Activated T-helper 1 cell treated with anti-CD3 and anti-CD28 coated beads, Interleukin-12 subunit alpha, Interleukin-12 subunit beta, Interleukin-2, Interleukin-4 antibody, amounts not matched to agents 30 ng/mL and 10 ng/mL and 1 ng/mL, durations not matched to agents 14 hours and 24 hours and 36 hours (primary cell): ENCODE measurements around the gene ATF4. TPM values are rescaled to one million over a fixed set of nuclear protein-coding genes. Genes with fewer than 3 reads are reported as not detected.

Experiments used
- DNase-seq: peaks from one replicate; pipeline ENCODE4 v3.0.0; 2021; ENCODE audit warnings: low spot score
- H3K27ac Mint-ChIP-seq: one replicate; pipeline ENCODE4 v1.8.0; 2021; ENCODE audit warnings: mild to moderate bottlenecking, mixed read lengths
- H3K27me3 Mint-ChIP-seq: one replicate; pipeline ENCODE4 v1.8.0; 2022; ENCODE audit warnings: mild to moderate bottlenecking, moderate library complexity, mixed read lengths; ENCODE audit not compliant: insufficient read depth
- H3K36me3 Mint-ChIP-seq: one replicate; pipeline ENCODE4 v1.8.0; 2021; ENCODE audit warnings: low read depth, mixed read lengths
- H3K4me1 Mint-ChIP-seq: one replicate; pipeline ENCODE4 v1.8.0; 2021; ENCODE audit warnings: low read depth, mixed read lengths
- H3K4me3 Mint-ChIP-seq: one replicate; pipeline ENCODE4 v1.8.0; 2021; ENCODE audit warnings: mild to moderate bottlenecking, moderate library complexity, mixed read lengths
- H3K9me3 Mint-ChIP-seq: one replicate; pipeline ENCODE4 v1.8.0; 2021; ENCODE audit warnings: mixed read lengths
- intact Hi-C: fragments of 100-400 bp; cut with micrococcal nuclease; formaldehyde crosslinking; loops from one replicate; pipeline ENCODE4 v1.15.1; 2024
- total RNA-seq: library from RNA; stranded (reverse); gene quantifications from 2 replicates; pipeline ENCODE4 v1.2.3, GENCODE V29; 2022

The ATF4 gene
- total RNA-seq, 1 donor from 2014 or later = 387 TPM

DNA sequence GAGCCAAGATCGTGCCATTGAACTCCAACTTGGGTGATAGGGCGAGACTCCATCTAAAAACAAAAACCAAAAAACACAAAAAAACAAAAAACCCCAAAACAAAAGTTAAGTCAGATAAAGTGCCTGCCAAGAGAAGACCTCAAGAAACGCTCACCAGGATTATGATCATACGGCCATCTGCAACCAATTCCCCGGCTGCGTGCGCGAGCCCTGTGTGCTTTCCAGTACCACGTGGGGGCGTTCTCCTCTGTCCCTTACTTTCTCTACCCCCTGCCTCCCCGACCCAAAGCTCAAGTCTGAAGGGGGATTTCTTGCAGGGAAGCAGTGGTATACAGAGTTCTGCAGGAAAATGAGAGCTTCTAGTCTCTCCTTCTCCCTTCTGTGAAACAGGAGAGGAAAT lies 22.7 kb downstream of the ATF4 start:
- Mint-ChIP-seq H3K27me3 (peaks cover 24% of the 10 kb centered on the region), H3K27ac (no peak overlapping the region), H3K9me3 (no peaks in the 10 kb centered on the region), H3K36me3 (no peaks in the 10 kb centered on the region), H3K4me3 (no peak overlapping the region), H3K4me1 (peaks cover 14% of the 10 kb centered on the region)
- intact Hi-C loops = no loop called here
- no peak for DNase-seq

DNA sequence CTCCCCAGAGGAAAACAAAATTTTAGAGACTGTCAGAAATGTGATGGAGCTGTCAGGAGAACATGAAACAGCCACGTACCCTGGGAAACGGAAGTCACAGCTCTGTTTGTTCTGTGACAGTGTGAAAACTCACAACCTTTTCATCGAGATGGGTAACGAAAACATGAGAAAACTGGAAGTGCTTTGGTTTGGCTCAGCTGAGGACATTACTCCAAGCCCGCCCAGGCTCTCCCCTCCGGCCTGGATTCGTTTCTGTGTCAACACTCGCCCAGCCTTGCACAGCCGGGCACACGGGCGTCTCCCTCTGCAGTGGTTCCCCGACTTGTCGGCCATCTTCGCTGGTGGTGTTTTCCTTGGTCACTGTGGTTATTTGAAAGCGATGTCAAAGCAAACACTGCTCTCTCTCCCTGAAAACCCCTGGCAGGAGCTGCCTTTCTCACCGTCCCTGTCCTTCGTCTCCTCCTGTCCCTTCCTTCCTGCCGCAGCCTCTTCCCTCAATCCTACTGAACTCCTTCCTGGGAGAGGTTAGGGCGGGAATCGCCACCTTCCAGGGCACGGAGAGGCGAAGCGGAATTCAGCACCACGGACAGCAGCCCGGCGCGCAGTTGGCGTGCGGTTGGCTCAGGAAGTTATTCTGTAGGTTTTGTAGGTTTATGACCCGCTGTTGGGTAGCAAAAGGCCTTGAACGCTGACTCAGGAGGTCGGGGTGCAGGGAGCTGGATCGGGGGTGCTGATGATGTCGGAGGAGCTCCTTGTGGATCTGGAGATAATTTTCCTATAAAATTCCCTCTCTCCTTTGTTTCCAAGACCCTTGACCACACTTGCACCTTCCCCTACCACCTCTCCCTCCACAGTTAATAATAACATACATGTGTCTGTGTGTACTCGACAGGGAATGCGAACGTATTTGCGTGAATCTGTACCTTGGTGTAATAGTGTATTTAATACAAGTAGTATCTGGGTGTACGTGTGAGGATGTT lies 25.3 kb downstream of the ATF4 start:
- Mint-ChIP-seq H3K36me3 (no peaks in the 10 kb centered on the region), H3K9me3 (no peaks in the 10 kb centered on the region), H3K4me1 (peaks cover 14% of the 10 kb centered on the region), H3K27me3 (peaks cover 28% of the 10 kb centered on the region), H3K4me3 (no peak overlapping the region), H3K27ac (no peak overlapping the region)
- DNase-seq = no peak
- intact Hi-C loops = no loop called here

DNA sequence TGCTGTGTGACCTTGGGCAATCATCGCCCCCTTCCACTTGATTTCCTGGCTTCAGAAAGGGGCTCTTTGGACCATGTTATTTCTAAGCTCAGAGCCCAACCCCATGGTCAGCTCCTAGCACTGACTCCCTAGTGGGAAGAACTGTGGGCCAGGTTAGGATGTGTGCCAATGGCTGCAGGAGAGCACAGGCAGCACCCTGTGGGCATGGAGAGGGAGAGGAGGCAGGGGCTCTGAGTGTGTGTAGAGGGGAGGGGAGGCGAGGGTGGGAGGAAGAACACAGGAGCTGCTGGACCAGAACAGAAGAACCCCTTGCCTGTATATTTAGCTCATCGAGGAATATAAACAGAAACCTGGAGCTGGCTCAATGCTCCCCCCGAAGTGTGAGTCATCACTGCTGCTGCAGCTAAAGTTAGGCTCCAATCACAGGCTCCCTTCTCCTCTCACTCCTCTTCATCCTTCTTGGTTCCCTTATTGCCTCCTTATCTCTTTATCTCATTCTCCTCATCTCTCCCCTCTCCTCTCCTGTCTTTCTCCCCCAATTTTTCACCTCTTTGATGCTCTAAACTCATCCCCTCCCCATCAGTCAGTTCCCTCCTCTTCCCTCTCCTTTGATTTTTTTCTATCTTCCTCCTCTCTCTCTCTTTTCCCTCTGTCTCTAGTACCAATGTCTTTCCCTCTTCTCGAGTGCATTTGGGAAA lies 26.7 kb downstream of the ATF4 start:
- DNase-seq = no peak
- Mint-ChIP-seq H3K9me3 (no peaks in the 10 kb centered on the region), H3K27ac (no peak overlapping the region), H3K4me1 (peaks cover 14% of the 10 kb centered on the region), H3K27me3 (peaks cover 31% of the 10 kb centered on the region), H3K4me3 (no peak overlapping the region), H3K36me3 (no peaks in the 10 kb centered on the region)
- intact Hi-C loops = no loop called here

DNA sequence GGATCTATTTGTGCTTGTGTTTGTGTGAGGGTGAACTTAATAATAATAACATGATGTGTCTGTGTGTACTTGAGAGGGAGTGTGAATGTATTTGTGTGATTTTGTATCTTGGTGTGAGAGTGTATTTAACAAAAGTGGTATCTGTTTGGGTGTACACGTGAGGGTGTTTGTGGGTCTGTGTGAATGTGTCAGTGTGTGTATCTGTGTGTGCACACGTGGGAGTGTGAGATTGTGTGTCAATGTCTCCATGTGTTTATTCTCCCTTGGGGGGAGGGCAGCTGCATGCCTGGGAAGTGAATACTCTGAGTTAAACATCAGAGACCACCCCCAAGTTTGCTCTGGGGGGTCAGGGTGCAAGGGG lies 27.2 kb downstream of the ATF4 start:
- DNase-seq = no peak
- Mint-ChIP-seq H3K27ac (no peak overlapping the region), H3K9me3 (no peaks in the 10 kb centered on the region), H3K4me1 (peaks cover 14% of the 10 kb centered on the region), H3K4me3 (no peak overlapping the region), H3K36me3 (no peaks in the 10 kb centered on the region), H3K27me3 (peaks cover 29% of the 10 kb centered on the region)
- intact Hi-C loops = no loop called here

DNA sequence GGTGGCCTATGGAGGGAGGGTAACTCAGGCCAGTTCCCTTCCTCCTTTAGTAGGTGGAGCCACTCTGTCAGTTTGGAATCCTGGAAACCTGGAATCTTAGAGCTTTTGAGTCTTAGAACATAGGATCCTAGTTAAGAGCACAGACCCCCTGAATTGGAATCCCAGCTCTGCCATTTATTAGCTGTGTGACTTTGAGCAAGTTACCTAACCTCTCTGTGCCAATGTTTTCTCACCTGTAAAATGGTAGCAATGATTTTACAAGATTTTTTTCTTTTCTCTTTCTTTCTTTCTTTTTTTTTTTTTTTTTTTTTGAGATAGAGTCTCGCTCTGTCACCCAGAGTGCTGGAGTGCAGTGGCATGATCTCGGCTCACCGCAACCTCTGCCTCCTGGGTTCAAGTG lies 33.1 kb downstream of the ATF4 start:
- Mint-ChIP-seq H3K4me3 (no peak overlapping the region), H3K27ac (no peak overlapping the region), H3K9me3 (no peaks in the 10 kb centered on the region), H3K27me3 (peaks cover 30% of the 10 kb centered on the region), H3K4me1 (no peaks in the 10 kb centered on the region), H3K36me3 (no peaks in the 10 kb centered on the region)
- intact Hi-C loops = no loop called here
- no peak for DNase-seq

DNA sequence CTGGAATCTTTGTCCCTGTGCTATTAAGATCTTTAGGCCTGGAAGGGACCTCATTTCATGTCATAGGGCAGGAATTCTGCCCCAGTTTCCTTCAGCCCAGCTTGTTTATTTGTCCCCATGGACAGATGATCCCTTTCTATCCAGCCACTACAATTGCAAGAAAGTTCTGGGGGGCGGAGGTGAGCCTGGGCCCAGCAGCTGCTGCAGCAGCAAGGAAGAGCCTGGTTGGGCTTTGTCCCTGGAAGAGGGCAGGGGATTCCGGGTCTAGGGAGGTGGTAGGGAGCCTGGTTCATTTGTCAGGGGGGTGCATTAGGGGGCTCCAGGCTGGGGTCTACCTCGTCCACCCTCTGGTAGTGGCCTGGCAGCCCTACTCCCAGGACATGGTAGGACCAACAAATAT lies 33.8 kb downstream of the ATF4 start:
- no peak overlapping the region for H3K27ac Mint-ChIP-seq
- DNase-seq = no peak
- H3K9me3 Mint-ChIP-seq = no peaks in the 10 kb centered on the region
- no peak overlapping the region for H3K4me3 Mint-ChIP-seq
- intact Hi-C loops = no loop called here
- H3K36me3 Mint-ChIP-seq = no peaks in the 10 kb centered on the region
- H3K4me1 Mint-ChIP-seq = no peaks in the 10 kb centered on the region
- H3K27me3 Mint-ChIP-seq = peaks cover 33% of the 10 kb centered on the region

DNA sequence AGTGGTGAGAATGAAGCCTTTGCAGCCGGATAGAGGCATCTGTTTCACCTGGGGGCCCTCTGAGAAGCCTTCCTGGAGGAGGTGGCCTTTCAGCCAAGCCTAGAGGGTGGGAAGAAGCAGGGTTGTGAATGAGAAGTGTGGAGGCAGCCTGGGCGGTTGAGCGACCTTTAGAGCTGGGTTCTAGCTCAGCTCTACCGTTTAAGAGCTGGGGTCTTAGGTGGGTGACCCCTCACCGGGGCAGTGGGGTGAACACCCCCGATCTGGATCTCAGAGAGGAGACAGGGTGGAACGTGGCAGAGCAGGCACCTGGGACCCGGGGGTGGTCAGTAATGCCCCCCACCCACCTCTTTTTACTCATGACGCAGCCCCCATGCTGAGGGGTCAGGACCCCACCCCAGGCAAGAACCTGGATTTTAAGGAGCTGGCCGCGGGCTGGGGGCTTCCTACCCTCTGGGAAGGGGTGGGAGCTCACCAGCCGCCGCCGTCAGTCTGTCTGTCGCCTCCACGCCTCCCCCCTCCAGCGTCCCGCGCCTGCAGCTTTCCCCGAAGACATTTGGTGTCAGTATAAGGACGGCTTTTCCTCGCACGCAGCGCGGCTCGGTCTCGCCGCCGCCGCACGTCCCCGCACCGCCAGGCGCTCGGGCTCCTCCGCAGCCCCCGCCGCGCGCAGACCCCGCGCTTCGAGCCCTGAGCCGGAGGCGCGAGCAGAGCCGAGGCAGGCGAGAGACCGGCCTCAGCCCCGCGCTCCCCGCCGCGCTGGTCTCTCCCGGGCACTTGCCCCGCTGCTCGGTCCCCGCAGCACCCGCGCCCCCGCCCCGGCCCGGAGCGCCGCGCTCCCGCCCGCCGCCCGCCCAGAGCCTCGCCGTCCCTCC lies 36.8 kb downstream of the ATF4 start:
- Mint-ChIP-seq H3K9me3 (no peaks in the 10 kb centered on the region), H3K36me3 (no peaks in the 10 kb centered on the region), H3K27ac (no peak overlapping the region), H3K4me3 (peak overlapping the region; percentile 8), H3K27me3 (peaks cover 37% of the 10 kb centered on the region), H3K4me1 (no peaks in the 10 kb centered on the region)
- intact Hi-C loops = loop anchor here (5.0 kb wide), 1 partner anchor 45 kb away; no protein-coding TSS in a partner anchor
- no peak for DNase-seq

DNA sequence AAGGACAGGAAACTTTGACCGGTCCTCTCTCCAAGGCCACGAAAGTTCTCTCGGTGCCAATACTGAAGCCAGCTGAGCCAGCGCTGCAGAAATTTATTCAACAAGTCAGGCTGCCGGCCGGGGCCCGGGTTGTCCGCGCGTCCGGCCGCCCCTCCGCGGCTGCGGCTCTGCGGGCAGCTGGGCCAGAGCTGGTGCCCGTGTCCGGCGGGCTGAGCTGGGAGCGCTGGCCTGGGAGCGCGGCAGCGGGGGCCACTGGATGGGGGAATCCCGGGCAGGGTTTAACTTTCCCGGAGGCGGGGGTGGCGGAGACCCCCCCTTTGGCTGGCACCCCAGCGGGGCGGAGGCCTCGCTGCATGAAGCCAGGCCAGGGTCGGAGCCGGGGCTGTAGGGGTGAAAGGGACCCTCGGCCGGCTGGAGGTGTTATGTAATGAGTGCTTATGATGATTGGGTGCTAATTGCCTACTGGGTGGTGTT lies 37.9 kb downstream of the ATF4 start:
- DNase-seq = no peak
- Mint-ChIP-seq H3K36me3 (no peaks in the 10 kb centered on the region), H3K27ac (no peak overlapping the region), H3K4me1 (no peaks in the 10 kb centered on the region), H3K4me3 (peak overlapping the region; percentile 42), H3K9me3 (no peaks in the 10 kb centered on the region), H3K27me3 (peaks cover 36% of the 10 kb centered on the region)
- intact Hi-C loops = loop anchor here (5.0 kb wide), 1 partner anchor 44 kb away; no protein-coding TSS in a partner anchor

DNA sequence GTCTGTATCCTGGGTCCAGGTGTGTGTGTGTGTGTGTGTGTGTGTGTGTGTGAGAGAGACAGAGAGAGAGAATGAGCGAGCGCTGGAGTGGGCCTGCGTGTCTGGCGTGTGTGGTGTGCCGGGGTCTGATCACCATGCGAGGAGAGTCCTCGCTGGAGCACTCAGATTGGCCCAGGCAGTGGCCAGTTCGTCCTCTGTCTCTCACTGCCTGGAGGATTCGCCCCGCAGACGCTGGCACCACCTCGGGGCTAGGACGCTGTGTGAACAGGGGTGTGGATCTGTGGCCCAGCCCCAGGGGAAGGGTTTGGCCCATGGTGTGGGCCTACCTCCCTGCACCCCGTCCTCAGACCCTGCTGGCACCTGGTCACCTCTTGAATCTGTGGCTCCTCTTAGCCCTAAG lies 38.6 kb downstream of the ATF4 start:
- Mint-ChIP-seq H3K27ac (no peak overlapping the region), H3K27me3 (peaks cover 36% of the 10 kb centered on the region), H3K9me3 (no peaks in the 10 kb centered on the region), H3K4me3 (no peak overlapping the region), H3K4me1 (no peaks in the 10 kb centered on the region), H3K36me3 (no peaks in the 10 kb centered on the region)
- intact Hi-C loops = loop anchor here (5.0 kb wide), 1 partner anchor 43 kb away; no protein-coding TSS in a partner anchor
- DNase-seq = no peak

DNA sequence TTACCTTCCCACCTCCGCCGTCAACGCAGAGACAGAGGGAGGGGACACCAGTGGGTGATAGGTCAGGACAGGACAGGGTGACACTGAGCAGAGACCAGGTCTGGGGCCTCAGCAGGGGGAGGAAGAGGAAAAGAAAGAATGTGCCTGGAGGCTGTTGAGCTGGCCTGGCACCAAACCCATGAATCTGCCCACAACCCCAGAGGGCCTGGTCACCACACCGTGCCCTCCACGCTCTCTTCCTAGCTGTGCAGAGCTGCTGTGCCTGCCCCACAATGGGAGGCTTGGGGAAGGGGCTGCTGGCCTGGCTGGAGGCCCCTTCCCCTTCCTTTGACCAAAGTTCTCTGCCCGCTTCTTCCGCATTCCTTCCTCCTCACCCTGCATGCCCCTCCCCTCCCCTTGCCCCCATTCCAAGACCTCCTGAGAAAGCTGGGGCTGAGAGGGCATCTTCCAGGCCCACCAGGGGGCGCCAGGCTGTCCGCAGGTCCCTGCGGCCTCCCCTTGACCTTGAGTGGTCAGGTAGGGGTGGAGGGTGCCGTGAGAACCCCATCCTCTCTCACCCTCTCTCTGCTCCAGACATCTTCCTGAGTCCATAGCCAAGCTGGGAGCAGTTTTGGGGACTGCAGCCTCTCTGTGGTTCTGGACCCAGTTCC lies 39.2 kb downstream of the ATF4 start:
- no peak overlapping the region for H3K4me3 Mint-ChIP-seq
- no peak overlapping the region for H3K27ac Mint-ChIP-seq
- H3K27me3 Mint-ChIP-seq = peaks cover 31% of the 10 kb centered on the region
- H3K4me1 Mint-ChIP-seq = no peaks in the 10 kb centered on the region
- intact Hi-C loops = loop anchor here (5.0 kb wide), 1 partner anchor 43 kb away; no protein-coding TSS in a partner anchor
- H3K9me3 Mint-ChIP-seq = no peaks in the 10 kb centered on the region
- no peak for DNase-seq
- H3K36me3 Mint-ChIP-seq = no peaks in the 10 kb centered on the region

DNA sequence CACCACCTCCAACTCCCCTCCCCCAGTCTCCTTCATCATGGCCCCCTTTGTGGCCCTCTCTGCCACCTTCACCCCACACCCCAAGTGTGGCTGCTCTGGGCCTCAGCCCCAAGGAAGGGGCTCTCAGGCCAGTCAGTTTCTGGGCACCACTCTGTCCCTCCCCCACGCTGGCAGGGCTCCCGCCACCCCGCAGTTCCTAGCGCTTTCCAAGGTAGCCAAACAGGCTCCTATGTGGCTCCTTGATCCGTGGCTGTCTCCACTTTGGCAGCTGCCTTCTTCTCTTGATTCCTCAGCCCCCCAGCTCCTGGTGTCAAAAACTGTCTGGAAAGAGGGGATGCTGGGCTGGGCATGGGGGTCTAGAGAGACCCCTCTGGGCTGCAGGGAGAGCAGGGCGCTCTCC lies 39.8 kb downstream of the ATF4 start:
- Mint-ChIP-seq H3K27me3 (peaks cover 31% of the 10 kb centered on the region), H3K9me3 (no peaks in the 10 kb centered on the region), H3K36me3 (no peaks in the 10 kb centered on the region), H3K4me3 (no peak overlapping the region), H3K4me1 (no peaks in the 10 kb centered on the region), H3K27ac (no peak overlapping the region)
- no peak for DNase-seq
- intact Hi-C loops = no loop called here

DNA sequence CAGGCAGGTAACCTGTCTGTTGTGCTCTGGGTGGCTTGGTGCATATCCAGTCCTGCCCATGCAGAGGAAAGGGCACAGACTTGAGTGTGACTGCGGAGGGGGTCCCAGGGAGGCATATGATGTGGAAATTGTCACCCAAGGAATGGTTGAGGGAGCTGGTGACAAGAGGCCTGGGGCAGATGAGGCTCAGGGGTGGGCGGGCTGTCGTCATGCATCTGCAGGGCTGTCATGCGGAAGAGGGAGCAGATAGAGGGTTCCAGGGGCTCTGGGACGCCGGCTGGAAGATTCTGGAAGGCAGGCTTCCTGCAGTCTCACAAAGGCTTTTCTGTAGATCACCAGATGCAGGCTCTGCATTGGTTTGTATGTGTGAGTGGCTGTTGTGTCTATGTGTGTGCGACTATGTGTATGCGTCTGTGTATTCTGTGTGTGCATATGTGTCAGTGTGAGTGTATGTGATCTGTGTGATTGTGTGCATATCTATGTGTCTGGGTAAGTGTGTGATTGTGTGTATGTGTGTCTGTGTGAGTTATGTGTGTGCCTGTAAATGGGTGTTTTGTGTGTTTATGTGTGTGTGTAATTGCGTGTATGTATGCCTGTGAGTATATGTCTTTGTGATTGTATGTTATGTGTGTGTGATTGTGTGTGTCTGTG lies 42.6 kb downstream of the ATF4 start:
- Mint-ChIP-seq H3K36me3 (no peaks in the 10 kb centered on the region), H3K27me3 (peaks cover 14% of the 10 kb centered on the region), H3K27ac (no peak overlapping the region), H3K9me3 (peaks cover 8% of the 10 kb centered on the region), H3K4me1 (peaks cover 11% of the 10 kb centered on the region), H3K4me3 (no peak overlapping the region)
- no peak for DNase-seq
- intact Hi-C loops = no loop called here
